HUES48 (cell line): ENCODE measurements around the gene PRKG2.
"Not testable (repeated sequence)": the region's sequence is repeated elsewhere in the genome, so short reads cannot be mapped to it uniquely, and the experiment has no call there.

Experiments used
- H3K27ac ChIP-seq: one replicate; pipeline ENCODE4 v1.7.0; 2013; ENCODE audit warnings: low read depth, low read length, inconsistent platforms
- H3K27me3 ChIP-seq: 2 replicates; pipeline ENCODE4 v1.6.1; 2013; ENCODE audit warnings: mild to moderate bottlenecking, low read length; ENCODE audit not compliant: control insufficient read depth, insufficient read depth
- H3K36me3 ChIP-seq: 2 replicates; pipeline ENCODE4 v1.6.1; 2013; ENCODE audit warnings: low read length; ENCODE audit not compliant: control insufficient read depth, insufficient read depth
- H3K4me1 ChIP-seq: 2 replicates; pipeline ENCODE4 v1.6.1; 2013; ENCODE audit warnings: mild to moderate bottlenecking, low read length; ENCODE audit not compliant: control insufficient read depth, insufficient read depth
- H3K4me3 ChIP-seq: 2 replicates; pipeline ENCODE4 v1.5.1; 2013; ENCODE audit warnings: mild to moderate bottlenecking, low read depth, low read length
- H3K9ac ChIP-seq: 2 replicates; pipeline ENCODE4 v1.6.1; 2013; ENCODE audit warnings: mild to moderate bottlenecking, low read depth, low read length, moderate library complexity
- H3K9me3 ChIP-seq: 2 replicates; pipeline ENCODE4 v1.6.1; 2013; ENCODE audit warnings: low read length; ENCODE audit not compliant: control insufficient read depth, insufficient read depth

PRKG2 gene

GRCh38 chr4:81194286-81194685 lies 20.7 kb downstream of the PRKG2 start:
- Histone ChIP-seq H3K36me3 (no peaks in the 10 kb centered on the region), H3K27ac (no peak overlapping the region)

GRCh38 chr4:81180916-81181315 lies 34.1 kb downstream of the PRKG2 start:
- Histone ChIP-seq H3K36me3 (no peaks in the 10 kb centered on the region), H3K4me3 (no peak overlapping the region), H3K9me3 (no peaks in the 10 kb centered on the region; the same call in 1 of the 2 replicates), H3K9ac (no peak overlapping the region), H3K4me1 (no peaks in the 10 kb centered on the region), H3K27ac (no peak overlapping the region), H3K27me3 (no peaks in the 10 kb centered on the region)

More at GRCh38 chr4:81194286-81194685, 20.7 kb downstream of the PRKG2 start:
- no peaks in the 10 kb centered on the region for H3K4me1 ChIP-seq
- H3K9ac ChIP-seq = no peak overlapping the region
- H3K4me3 ChIP-seq = no peak overlapping the region
- H3K27me3 ChIP-seq = no peaks in the 10 kb centered on the region
- no peaks in the 10 kb centered on the region for H3K9me3 ChIP-seq

GRCh38 chr4:81179326-81179725 lies 35.7 kb downstream of the PRKG2 start:
- H3K9me3 ChIP-seq = no peaks in the 10 kb centered on the region; the same call in 1 of the 2 replicates
- no peaks in the 10 kb centered on the region for H3K36me3 ChIP-seq
- H3K4me3 ChIP-seq = no peak overlapping the region
- H3K27ac ChIP-seq = no peak overlapping the region
- H3K27me3 ChIP-seq = no peaks in the 10 kb centered on the region
- no peaks in the 10 kb centered on the region for H3K4me1 ChIP-seq
- no peak overlapping the region for H3K9ac ChIP-seq

- no peaks in the 10 kb centered on the region; the same call in 1 of the 2 replicates for H3K9me3 ChIP-seq
- H3K36me3 ChIP-seq = no peaks in the 10 kb centered on the region
- H3K9ac ChIP-seq = no peak overlapping the region
- no peaks in the 10 kb centered on the region for H3K4me1 ChIP-seq
- no peak overlapping the region for H3K4me3 ChIP-seq
- H3K27ac ChIP-seq = no peak overlapping the region
- H3K27me3 ChIP-seq = no peaks in the 10 kb centered on the region
These were observed 41.8 kb downstream of the PRKG2 start for GRCh38 chr4:81173213-81173612.

- peaks cover 10% of the 10 kb centered on the region for H3K4me1 ChIP-seq
- H3K9me3 ChIP-seq = no peaks in the 10 kb centered on the region
- H3K27me3 ChIP-seq = no peaks in the 10 kb centered on the region
- no peaks in the 10 kb centered on the region for H3K36me3 ChIP-seq
- H3K27ac ChIP-seq = no peak overlapping the region
- no peak overlapping the region for H3K9ac ChIP-seq
- H3K4me3 ChIP-seq = no peak overlapping the region
These were observed 48.4 kb downstream of the PRKG2 start for GRCh38 chr4:81166458-81167160.

- peaks cover 10% of the 10 kb centered on the region for H3K4me1 ChIP-seq
These were observed 49.1 kb downstream of the PRKG2 start for GRCh38 chr4:81165861-81166430.

GRCh38 chr4:81164623-81165416 lies 50.2 kb downstream of the PRKG2 start:
- no peak overlapping the region for H3K4me3 ChIP-seq
- no peaks in the 10 kb centered on the region for H3K36me3 ChIP-seq
- no peaks in the 10 kb centered on the region for H3K27me3 ChIP-seq
- no peak overlapping the region for H3K9ac ChIP-seq
- no peak overlapping the region for H3K27ac ChIP-seq
- H3K4me1 ChIP-seq = peaks cover 10% of the 10 kb centered on the region
- H3K9me3 ChIP-seq = no peaks in the 10 kb centered on the region

More at GRCh38 chr4:81165861-81166430, 49.1 kb downstream of the PRKG2 start:
- H3K27me3 ChIP-seq = no peaks in the 10 kb centered on the region
- no peak overlapping the region for H3K9ac ChIP-seq
- no peaks in the 10 kb centered on the region for H3K36me3 ChIP-seq
- no peak overlapping the region for H3K4me3 ChIP-seq
- H3K9me3 ChIP-seq = no peaks in the 10 kb centered on the region
- H3K27ac ChIP-seq = no peak overlapping the region

GRCh38 chr4:81164126-81164525 lies 50.9 kb downstream of the PRKG2 start:
- peaks cover 10% of the 10 kb centered on the region for H3K4me1 ChIP-seq
- H3K27ac ChIP-seq = no peak overlapping the region
- H3K4me3 ChIP-seq = no peak overlapping the region
- H3K36me3 ChIP-seq = no peaks in the 10 kb centered on the region
- H3K9ac ChIP-seq = no peak overlapping the region
- no peaks in the 10 kb centered on the region for H3K9me3 ChIP-seq
- H3K27me3 ChIP-seq = no peaks in the 10 kb centered on the region

GRCh38 chr4:81162752-81163458 lies 52.1 kb downstream of the PRKG2 start:
- no peaks in the 10 kb centered on the region for H3K9me3 ChIP-seq
- no peak overlapping the region for H3K27ac ChIP-seq
- H3K9ac ChIP-seq = no peak overlapping the region
- no peaks in the 10 kb centered on the region for H3K27me3 ChIP-seq
- H3K4me1 ChIP-seq = peaks cover 10% of the 10 kb centered on the region
- H3K4me3 ChIP-seq = no peak overlapping the region
- no peaks in the 10 kb centered on the region for H3K36me3 ChIP-seq

GRCh38 chr4:81153714-81154323 lies 61.2 kb downstream of the PRKG2 start:
- Histone ChIP-seq H3K4me3 (peak overlapping the region; percentile 69), H3K9ac (peak overlapping the region; percentile 85)
- H3K36me3 ChIP-seq = not testable (repeated sequence)

More at GRCh38 chr4:81153714-81154323, 61.2 kb downstream of the PRKG2 start:
- H3K9me3 ChIP-seq, H3K4me1 ChIP-seq, H3K27ac ChIP-seq, H3K27me3 ChIP-seq: not testable (repeated sequence)
